ENCODE data around the gene GPR35.
"Not testable (repeated sequence)": the region's sequence is repeated elsewhere in the genome, so short reads cannot be mapped to it uniquely, and the experiment has no call there.

The GPR35 gene

GRCh38 chr2:240639566-240639965 is 14.3 kb downstream of the GPR35 start:
- no peak for DNase-seq (ENCODE audit: low read depth)

- DNase-seq (ENCODE audit: low read depth) = no peak
Observed at GRCh38 chr2:240640939-240641338, 15.7 kb downstream of the GPR35 start.

DNA sequence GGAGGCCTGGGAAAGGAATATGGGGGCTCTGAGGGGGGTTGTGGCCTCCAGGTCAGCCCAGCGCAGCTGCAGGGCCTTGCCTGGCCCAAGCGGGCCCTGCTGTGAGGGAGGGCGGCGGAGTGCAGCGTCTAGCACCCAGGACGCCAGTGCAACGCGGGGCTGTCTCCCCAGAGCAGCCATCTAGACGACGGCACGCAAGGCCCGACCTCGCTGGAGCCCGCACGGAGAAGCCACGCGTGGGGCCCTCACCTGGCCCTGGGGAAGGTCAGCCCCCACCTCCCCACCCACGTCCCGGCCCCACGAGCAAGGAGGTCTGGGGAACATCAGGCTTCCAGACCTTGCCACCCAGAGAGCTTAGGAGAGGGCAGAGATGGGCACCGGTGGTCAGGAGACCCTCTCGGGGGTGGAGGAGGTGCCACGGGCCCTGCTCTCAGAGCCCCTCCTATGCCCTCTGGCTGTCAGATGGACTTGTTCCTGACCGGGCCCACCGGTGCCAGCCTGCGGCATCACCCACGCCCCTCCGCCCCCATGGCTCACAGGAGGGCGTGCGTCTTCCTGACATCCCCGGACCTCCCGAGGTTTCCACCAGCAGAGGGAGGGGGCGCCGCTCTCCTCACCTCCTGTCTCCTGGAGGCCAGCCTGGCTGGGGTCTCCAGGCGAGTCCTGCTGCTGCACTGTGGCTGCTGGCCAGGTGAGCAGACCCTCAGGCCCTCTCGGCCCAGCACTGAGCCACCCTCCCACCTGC is 17.0 kb downstream of the GPR35 start:
- no peak for DNase-seq (ENCODE audit: low read depth)

GRCh38 chr2:240642806-240643092 is 17.5 kb downstream of the GPR35 start:
- no peak for DNase-seq (ENCODE audit: low read depth)

- no peak for DNase-seq (ENCODE audit: low read depth)
Observed at GRCh38 chr2:240643093-240643810, 18.0 kb downstream of the GPR35 start.

DNA sequence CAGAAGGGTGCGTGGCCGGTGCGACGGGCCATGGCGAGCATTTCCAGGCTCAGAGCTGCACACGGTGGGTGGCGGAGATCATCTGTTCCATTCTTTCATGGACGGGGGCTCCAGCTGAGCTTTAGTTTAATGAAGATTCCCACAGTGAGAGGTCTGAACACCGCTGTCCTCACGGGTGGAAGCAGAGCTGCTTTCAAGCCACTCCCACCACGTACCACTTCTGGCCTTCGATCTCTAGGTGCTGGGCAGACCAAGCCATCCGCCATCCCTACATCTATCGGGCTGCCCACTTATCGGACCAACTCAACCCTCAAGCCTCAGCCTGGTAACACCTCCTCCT is 18.5 kb downstream of the GPR35 start:
- no peak for DNase-seq (ENCODE audit: low read depth)

- no peak for DNase-seq (ENCODE audit: low read depth)
Observed at GRCh38 chr2:240644171-240644651, 18.9 kb downstream of the GPR35 start.

GRCh38 chr2:240644859-240645301 is 19.6 kb downstream of the GPR35 start:
- DNase-seq (ENCODE audit: low read depth) = no peak

DNA sequence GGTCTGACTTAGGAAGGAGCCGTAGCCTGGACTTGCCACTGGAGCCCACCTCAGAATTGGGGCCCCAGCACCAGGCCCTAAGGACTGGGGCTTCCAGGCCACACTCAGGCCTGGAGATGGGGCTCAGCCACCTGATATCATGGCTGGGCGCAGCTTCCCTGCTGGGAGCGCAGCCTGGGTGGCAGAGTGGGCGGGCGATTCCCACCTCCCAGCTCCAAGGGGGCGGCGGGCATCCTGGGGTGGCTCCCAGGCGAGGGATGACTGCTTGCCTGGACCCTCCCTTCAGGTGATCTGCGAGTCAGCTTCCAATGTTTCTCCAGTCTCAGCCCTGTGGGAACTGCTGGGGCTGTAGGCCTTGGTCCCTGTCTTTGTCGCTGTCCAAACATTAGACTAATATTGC is 20.1 kb downstream of the GPR35 start:
- DNase-seq (ENCODE audit: low read depth) = no peak

GRCh38 chr2:240645801-240646175 is 20.5 kb downstream of the GPR35 start:
- no peak for DNase-seq (ENCODE audit: low read depth)

- DNase-seq (ENCODE audit: low read depth) = no peak
Observed at GRCh38 chr2:240646176-240646899, 21.1 kb downstream of the GPR35 start.

DNA sequence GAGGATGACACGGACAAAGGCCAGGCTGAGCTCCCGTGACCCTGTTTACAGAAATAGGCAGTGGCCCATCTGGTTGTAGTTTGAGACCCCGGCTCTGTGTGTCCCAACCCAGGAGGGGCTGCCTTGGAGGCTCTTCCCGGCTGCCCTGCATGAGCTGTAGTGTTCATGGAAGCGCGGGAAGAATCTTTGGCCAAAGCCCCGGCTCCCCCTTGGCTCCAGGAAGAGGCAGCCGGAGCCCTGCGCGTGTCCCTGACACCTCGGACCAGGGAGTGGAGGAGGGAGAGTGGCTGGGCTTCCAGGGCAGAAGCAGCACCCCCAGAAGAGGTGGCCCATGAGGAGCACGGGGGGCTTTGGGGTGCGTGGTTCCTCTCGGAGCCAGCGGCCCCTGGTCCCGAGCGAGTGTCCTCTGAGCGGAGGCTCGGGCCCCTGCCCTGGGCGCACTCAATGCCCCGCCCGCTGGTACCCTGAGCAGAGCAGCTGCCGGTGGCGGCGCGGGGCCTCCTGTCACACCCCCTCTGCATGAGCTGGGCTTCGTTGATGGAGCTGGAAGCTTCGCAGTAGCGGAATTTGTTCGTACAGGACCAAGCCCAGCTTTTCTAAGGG is 21.7 kb downstream of the GPR35 start:
- DNase-seq (ENCODE audit: low read depth) = no peak

DNA sequence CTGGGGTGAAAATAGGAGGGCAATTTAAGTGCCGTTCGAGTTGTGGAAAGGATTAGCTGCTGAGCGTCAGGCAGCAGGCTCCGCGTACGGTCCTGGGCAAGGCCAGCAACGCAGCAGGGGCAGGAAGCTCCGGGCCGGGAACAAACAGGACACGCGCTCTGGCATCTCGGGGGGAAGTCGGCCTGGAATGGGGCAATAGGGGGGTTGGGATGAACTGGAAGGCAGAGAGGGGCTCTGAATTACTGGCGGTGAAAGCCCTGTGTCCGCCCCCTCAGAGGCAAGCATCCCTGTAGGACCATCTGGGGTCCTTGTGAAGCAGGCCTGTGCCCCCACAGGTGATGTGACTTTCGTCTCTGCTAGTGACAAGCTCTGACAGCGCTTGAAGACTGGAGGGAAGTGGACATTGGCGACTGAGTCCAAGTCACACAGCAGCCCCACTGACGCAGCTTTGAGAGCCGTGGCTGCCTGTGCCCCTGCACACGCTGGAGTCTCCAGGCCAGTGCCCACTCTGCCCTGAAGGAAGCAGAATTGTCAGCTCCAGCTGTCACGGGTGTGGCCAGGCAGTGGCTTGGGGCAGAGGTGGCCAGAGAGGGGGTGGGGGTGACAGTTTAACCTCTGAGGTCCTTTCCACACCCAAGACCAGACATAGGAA is 22.3 kb downstream of the GPR35 start:
- DNase-seq (ENCODE audit: low read depth) = no peak

GRCh38 chr2:240648155-240648649 is 22.9 kb downstream of the GPR35 start:
- no peak for DNase-seq (ENCODE audit: low read depth)

GRCh38 chr2:240648650-240649275 is 23.5 kb downstream of the GPR35 start:
- DNase-seq (ENCODE audit: low read depth) = no peak

DNA sequence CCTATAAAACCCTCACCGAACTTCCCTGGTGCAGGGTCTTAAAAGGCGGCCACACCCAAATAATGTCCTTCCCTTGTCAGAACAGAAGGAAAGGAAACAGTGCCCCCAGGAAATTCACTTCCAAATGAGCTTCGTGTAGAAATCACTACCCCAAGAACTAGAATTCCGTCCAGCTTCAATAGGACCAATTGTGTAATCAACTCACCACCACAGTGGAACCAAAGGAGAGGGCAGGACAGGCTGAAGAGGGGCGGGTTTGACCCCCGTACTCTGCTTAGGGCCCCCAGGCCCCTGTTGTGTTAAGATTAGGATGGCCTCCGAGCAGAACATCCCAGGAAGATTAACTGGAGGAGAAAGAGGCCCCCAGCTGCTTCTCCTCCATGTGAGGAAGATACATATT is 24.1 kb downstream of the GPR35 start:
- DNase-seq (ENCODE audit: low read depth) = no peak

- no peak for DNase-seq (ENCODE audit: low read depth)
Observed at GRCh38 chr2:240650254-240650965, 25.1 kb downstream of the GPR35 start.

GRCh38 chr2:240651185-240651584 is 25.9 kb downstream of the GPR35 start:
- DNase-seq (ENCODE audit: low read depth) = no peak

- DNase-seq (ENCODE audit: low read depth) = peak; percentile 11
Observed at GRCh38 chr2:240655931-240656886, 30.9 kb downstream of the GPR35 start.

DNA sequence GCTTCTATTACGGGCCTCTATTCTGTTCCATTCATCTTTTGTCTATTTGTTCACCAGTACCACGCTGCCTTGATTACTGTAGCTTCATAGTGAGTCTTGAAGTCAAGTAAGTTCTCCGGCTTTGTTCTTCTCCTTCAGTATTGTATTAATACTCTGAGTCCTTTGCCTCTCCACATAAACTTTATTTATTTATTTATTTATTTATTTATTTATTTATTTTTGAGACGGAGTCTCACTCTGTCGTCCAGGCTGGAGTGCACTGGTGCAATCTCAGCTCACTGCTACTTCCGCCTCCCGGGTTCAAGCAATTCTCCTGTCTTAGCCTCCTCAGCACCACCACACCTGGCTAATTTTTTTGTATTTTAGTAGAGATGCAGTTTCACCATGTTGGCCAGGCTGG is 34.6 kb downstream of the GPR35 start:
- not testable (repeated sequence) for DNase-seq (ENCODE audit: low read depth)
